ENCODE data around the gene ZEB2.

ZEB2 gene

GRCh38 chr2:144517866-144518747 is 1.8 kb downstream of the ZEB2 start:
- Histone ChIP-seq H3K4me1 (ENCODE audit: insufficient read depth, low read length) (peaks cover 8% of the 10 kb centered on the region), H3K27ac (ENCODE audit: low read depth, low read length) (peak overlapping the region; percentile 72), H3K27me3 (ENCODE audit: control insufficient read depth in 1 of 2, insufficient read depth in 2 of 2, low read length in 2 of 2) (peaks cover 42 to 53% of the 10 kb centered on the region in 2 donors), H3K4me3 (ENCODE audit: low read depth in 1 of 2, low read length in 2 of 2) (peak overlapping the region; percentile 77 to 80), H3K36me3 (ENCODE audit: insufficient read depth, low read length) (no peaks in the 10 kb centered on the region), H3K9ac (ENCODE audit: low read length) (peak overlapping the region; percentile 66), H3K9me3 (ENCODE audit: low read length) (no peaks in the 10 kb centered on the region)

- peaks cover 8% of the 10 kb centered on the region for H3K4me1 ChIP-seq (ENCODE audit: insufficient read depth, low read length)
- peak overlapping the region; percentile 72 for H3K27ac ChIP-seq (ENCODE audit: low read depth, low read length)
- peak overlapping the region; percentile 66 for H3K9ac ChIP-seq (ENCODE audit: low read length)
- H3K4me3 ChIP-seq (ENCODE audit: low read depth in 1 of 2, low read length in 2 of 2) = peak overlapping the region; percentile 77 to 80
- peaks cover 36 to 45% of the 10 kb centered on the region in 2 donors for H3K27me3 ChIP-seq (ENCODE audit: control insufficient read depth in 1 of 2, insufficient read depth in 2 of 2, low read length in 2 of 2)
- H3K36me3 ChIP-seq (ENCODE audit: insufficient read depth, low read length) = no peaks in the 10 kb centered on the region
- H3K9me3 ChIP-seq (ENCODE audit: low read length) = no peaks in the 10 kb centered on the region
Observed at GRCh38 chr2:144516981-144517865, 2.7 kb downstream of the ZEB2 start.

- Histone ChIP-seq H3K4me1 (ENCODE audit: insufficient read depth, low read length) (peaks cover 8% of the 10 kb centered on the region), H3K36me3 (ENCODE audit: insufficient read depth, low read length) (no peaks in the 10 kb centered on the region), H3K27ac (ENCODE audit: low read depth, low read length) (peak overlapping the region; percentile 70), H3K9me3 (ENCODE audit: low read length) (no peaks in the 10 kb centered on the region), H3K4me3 (ENCODE audit: low read depth in 1 of 2, low read length in 2 of 2) (peak overlapping the region; percentile 55 to 57), H3K9ac (ENCODE audit: low read length) (peak overlapping the region; percentile 53), H3K27me3 (ENCODE audit: control insufficient read depth in 1 of 2, insufficient read depth in 2 of 2, low read length in 2 of 2) (peaks cover 36 to 44% of the 10 kb centered on the region in 2 donors)
Observed at GRCh38 chr2:144516411-144516980, 3.4 kb downstream of the ZEB2 start.

GRCh38 chr2:144515696-144516410 is 4.1 kb downstream of the ZEB2 start:
- peaks cover 8% of the 10 kb centered on the region for H3K4me1 ChIP-seq (ENCODE audit: insufficient read depth, low read length)
- H3K4me3 ChIP-seq (ENCODE audit: low read depth in 1 of 2, low read length in 2 of 2) = peak overlapping the region; percentile 55 to 57
- H3K27ac ChIP-seq (ENCODE audit: low read depth, low read length) = peak overlapping the region; percentile 70
- peak overlapping the region; percentile 53 for H3K9ac ChIP-seq (ENCODE audit: low read length)
- peaks cover 35 to 44% of the 10 kb centered on the region in 2 donors for H3K27me3 ChIP-seq (ENCODE audit: control insufficient read depth in 1 of 2, insufficient read depth in 2 of 2, low read length in 2 of 2)
- H3K9me3 ChIP-seq (ENCODE audit: low read length) = no peaks in the 10 kb centered on the region
- H3K36me3 ChIP-seq (ENCODE audit: insufficient read depth, low read length) = no peaks in the 10 kb centered on the region

- Histone ChIP-seq H3K36me3 (ENCODE audit: insufficient read depth, low read length) (no peaks in the 10 kb centered on the region), H3K4me1 (ENCODE audit: insufficient read depth, low read length) (peaks cover 8% of the 10 kb centered on the region), H3K9ac (ENCODE audit: low read length) (peak overlapping the region; percentile 53), H3K4me3 (ENCODE audit: low read depth in 1 of 2, low read length in 2 of 2) (peak overlapping the region; percentile 55 to 57), H3K27me3 (ENCODE audit: control insufficient read depth in 1 of 2, insufficient read depth in 2 of 2, low read length in 2 of 2) (peaks cover 31 to 44% of the 10 kb centered on the region in 2 donors), H3K9me3 (ENCODE audit: low read length) (no peaks in the 10 kb centered on the region), H3K27ac (ENCODE audit: low read depth, low read length) (peak overlapping the region; percentile 80)
Observed at GRCh38 chr2:144515099-144515695, 4.7 kb downstream of the ZEB2 start.

GRCh38 chr2:144514616-144515091 is 5.3 kb downstream of the ZEB2 start:
- Histone ChIP-seq H3K27ac (ENCODE audit: low read depth, low read length) (peak overlapping the region; percentile 80), H3K27me3 (ENCODE audit: control insufficient read depth in 1 of 2, insufficient read depth in 2 of 2, low read length in 2 of 2) (peaks cover 26 to 39% of the 10 kb centered on the region in 2 donors), H3K4me3 (ENCODE audit: low read depth in 1 of 2, low read length in 2 of 2) (peak overlapping the region; percentile 55 to 57), H3K9ac (ENCODE audit: low read length) (peak overlapping the region; percentile 53), H3K4me1 (ENCODE audit: insufficient read depth, low read length) (peaks cover 8% of the 10 kb centered on the region), H3K36me3 (ENCODE audit: insufficient read depth, low read length) (no peaks in the 10 kb centered on the region), H3K9me3 (ENCODE audit: low read length) (no peaks in the 10 kb centered on the region)

- Histone ChIP-seq H3K27me3 (ENCODE audit: control insufficient read depth in 1 of 2, insufficient read depth in 2 of 2, low read length in 2 of 2) (peaks cover 15 to 28% of the 10 kb centered on the region in 2 donors), H3K4me1 (ENCODE audit: insufficient read depth, low read length) (peaks cover 13% of the 10 kb centered on the region), H3K9me3 (ENCODE audit: low read length) (no peaks in the 10 kb centered on the region), H3K4me3 (ENCODE audit: low read depth in 1 of 2, low read length in 2 of 2) (peak overlapping the region in 1 of 2 donors; percentile 57), H3K9ac (ENCODE audit: low read length) (peak overlapping the region; percentile 53), H3K27ac (ENCODE audit: low read depth, low read length) (peak overlapping the region; percentile 66), H3K36me3 (ENCODE audit: insufficient read depth, low read length) (no peaks in the 10 kb centered on the region)
Observed at GRCh38 chr2:144513388-144514101, 6.4 kb downstream of the ZEB2 start.

- Histone ChIP-seq H3K4me1 (ENCODE audit: insufficient read depth, low read length) (peaks cover 8% of the 10 kb centered on the region), H3K27me3 (ENCODE audit: control insufficient read depth in 1 of 2, insufficient read depth in 2 of 2, low read length in 2 of 2) (peaks cover 9 to 22% of the 10 kb centered on the region in 2 donors), H3K36me3 (ENCODE audit: insufficient read depth, low read length) (no peaks in the 10 kb centered on the region), H3K9ac (ENCODE audit: low read length) (peak overlapping the region; percentile 21), H3K9me3 (ENCODE audit: low read length) (no peaks in the 10 kb centered on the region), H3K27ac (ENCODE audit: low read depth, low read length) (peak overlapping the region; percentile 30), H3K4me3 (ENCODE audit: low read depth in 1 of 2, low read length in 2 of 2) (peak overlapping the region in 1 of 2 donors; percentile 57)
Observed at GRCh38 chr2:144512891-144513351, 7.0 kb downstream of the ZEB2 start.

- Histone ChIP-seq H3K36me3 (ENCODE audit: insufficient read depth, low read length) (no peaks in the 10 kb centered on the region), H3K4me3 (ENCODE audit: low read depth in 1 of 2, low read length in 2 of 2) (peak overlapping the region in 1 of 2 donors; percentile 57), H3K9ac (ENCODE audit: low read length) (no peak overlapping the region), H3K27ac (ENCODE audit: low read depth, low read length) (peak overlapping the region; percentile 30), H3K4me1 (ENCODE audit: insufficient read depth, low read length) (peaks cover 4% of the 10 kb centered on the region), H3K27me3 (ENCODE audit: control insufficient read depth in 1 of 2, insufficient read depth in 2 of 2, low read length in 2 of 2) (peaks cover 5 to 18% of the 10 kb centered on the region in 2 donors), H3K9me3 (ENCODE audit: low read length) (no peaks in the 10 kb centered on the region)
Observed at GRCh38 chr2:144512470-144512869, 7.4 kb downstream of the ZEB2 start.

GRCh38 chr2:144511937-144512336 is 8.0 kb downstream of the ZEB2 start:
- Histone ChIP-seq H3K9ac (ENCODE audit: low read length) (no peak overlapping the region), H3K36me3 (ENCODE audit: insufficient read depth, low read length) (no peaks in the 10 kb centered on the region), H3K27me3 (ENCODE audit: control insufficient read depth in 1 of 2, insufficient read depth in 2 of 2, low read length in 2 of 2) (peaks cover 5 to 14% of the 10 kb centered on the region in 2 donors), H3K27ac (ENCODE audit: low read depth, low read length) (no peak overlapping the region), H3K4me1 (ENCODE audit: insufficient read depth, low read length) (peaks cover 4% of the 10 kb centered on the region), H3K9me3 (ENCODE audit: low read length) (no peaks in the 10 kb centered on the region), H3K4me3 (ENCODE audit: low read depth in 1 of 2, low read length in 2 of 2) (no peak overlapping the region)

All from muscle layer of colon (tissue), 2 donors.